ENCODE results near the gene MMAB. TPM values are rescaled to one million over a fixed set of nuclear protein-coding genes. Genes with fewer than 3 reads are reported as not detected.

Gene MMAB
- total and polyA plus RNA-seq, 10 of the 15 experiments (the other 5 are each of a cell fraction or from before 2014, with no cell fraction given): 10.6 to 65.3 (median 45.2) TPM

GRCh38 chr12:109559200-109559505, 14.2 kb downstream of the MMAB start:
- in situ Hi-C loops (cut with MboI) (no loop called here), intact Hi-C loops (cut with micrococcal nuclease; ENCODE audit: unreplicated experiment) (no loop called here)
- ChIA-PET POLR2A (no interaction called here), CTCF (no interaction called here), RAD21 (ENCODE audit: unreplicated experiment) (no interaction called here), SMC1A (ENCODE audit: uncharacterized antibody, unreplicated experiment) (interaction anchor here (1.1 kb wide), 1 partner anchor 15 kb away, joined by 3 read pairs; the partner anchor contains the start of genes MMAB and MVK)
- no peaks in the 10 kb centered on the region for H3K4me1 ChIP-seq (ENCODE audit: control insufficient read depth, insufficient read depth, low read length)
- no peak overlapping the region for H3K9ac ChIP-seq (ENCODE audit: control insufficient read depth, insufficient read depth, low read length)
- H3K4me3 ChIP-seq: no peak overlapping the region
- WGBS (ENCODE audit: insufficient coverage, insufficient replicate concordance, low lambda C conversion rate, missing lambda C conversion rate): 91% methylated on average over 6 of the region's 6 CpGs
- no peak overlapping the region for H3K4me2 ChIP-seq (ENCODE audit: control insufficient read depth, insufficient read depth)
- H3K36me3 ChIP-seq (ENCODE audit: control insufficient read depth in 2 of 2, insufficient read depth in 2 of 2, low read length in 1 of 2): peaks cover 0 to 1% of the 10 kb centered on the region in 2 experiments; a peak in 1 of 4 replicates
- H2AFZ ChIP-seq (ENCODE audit: control insufficient read depth, low read depth, low read length): no peak overlapping the region
- H3K9me3 ChIP-seq (replicated peaks; ENCODE audit: control insufficient read depth, insufficient read depth, low read length): peaks cover 11% of the 10 kb centered on the region; the same call in 2 of the 3 replicates
- no TSS peak for BruUV-seq (replicated peaks)
- FAIRE-seq (no peak), DNase-seq (ENCODE audit: low read depth, low spot score) (no peak), ATAC-seq (no peak)
- no peaks in the 10 kb centered on the region for H3K79me2 ChIP-seq (ENCODE audit: control insufficient read depth, insufficient read depth, low read length)
- no peaks in the 10 kb centered on the region for H4K20me1 ChIP-seq (ENCODE audit: control insufficient read depth, insufficient read depth)
- H3K27ac ChIP-seq (ENCODE audit: control insufficient read depth, insufficient read depth): no peak overlapping the region
- no peaks in the 10 kb centered on the region for H3K27me3 ChIP-seq (replicated peaks in 1 of 2; ENCODE audit: control insufficient read depth in 2 of 2, insufficient read depth in 2 of 2, low read length in 1 of 2)
- TF ChIP-seq FOXK2 (IDR thresholded peaks at IDR 0.05) (no peak), SMAD1 (IDR thresholded peaks at IDR 0.05; ENCODE audit: low read depth, partially characterized antibody) (no peak), MEF2B (IDR thresholded peaks at IDR 0.05; ENCODE audit: partially characterized antibody, poor library complexity, severe bottlenecking) (no peak), HDAC6 (IDR thresholded peaks at IDR 0.05; ENCODE audit: unreplicated experiment) (no peak), ATF3 (IDR thresholded peaks at IDR 0.05; ENCODE audit: borderline replicate concordance, extremely low read depth, low read depth, low read length) (no peak), PRDM15 (CRISPR knock-in tag; IDR thresholded peaks at IDR 0.05) (no peak), RELA (IDR thresholded peaks at IDR 0.05; ENCODE audit: borderline replicate concordance, partially characterized antibody) (no peak), EP300 (IDR thresholded peaks at IDR 0.05; ENCODE audit: borderline replicate concordance in 1 of 2, control insufficient read depth in 1 of 2, low read depth in 2 of 2, low read length in 2 of 2) (no peak), SREBF1 (IDR thresholded peaks at IDR 0.05; ENCODE audit: low read length) (no peak), IRF3 (IDR thresholded peaks at IDR 0.05) (no peak), PAX5 (IDR thresholded peaks at IDR 0.05; ENCODE audit: borderline replicate concordance, low read depth, low read length) (no peak), ZNF24 (IDR thresholded peaks at IDR 0.05) (no peak), EGR1 (IDR thresholded peaks at IDR 0.05; ENCODE audit: borderline replicate concordance in 1 of 2, low read depth in 2 of 2, low read length in 2 of 2) (no peak), USF1 (IDR thresholded peaks at IDR 0.05; ENCODE audit: borderline replicate concordance, extremely low read length, insufficient read depth, low read depth, low read length) (no peak), POU2F2 (IDR thresholded peaks at IDR 0.05; ENCODE audit: borderline replicate concordance, low read depth, low read length) (no peak), ATF2 (IDR thresholded peaks at IDR 0.05; ENCODE audit: low read length) (no peak), STAT3 (IDR thresholded peaks at IDR 0.05; ENCODE audit: low read depth, low read length) (no peak), MYB (IDR thresholded peaks at IDR 0.05; ENCODE audit: borderline replicate concordance, low read depth, low read length) (no peak)

Measured in GM12878 (cell line).